Activated T-cell treated with anti-CD3 and anti-CD28 coated beads, Interleukin-2, amount 50 U/mL, for 72 hours (primary cell): ENCODE data around the gene KCNJ1. TPM values are rescaled to one million over a fixed set of nuclear protein-coding genes. Genes with fewer than 3 reads are reported as not detected.

Experiments
- ATAC-seq, 2 donors: fragments of 150-1000 bp; cut with Tn5 transposase; replicated peaks in 1 of 2; 2 replicates each; pipeline ENCODE4 v1.10.0; 2021; ENCODE audit warnings: moderate library complexity in 2 of 2, mild to moderate bottlenecking in 1 of 2
- DNase-seq, 2 donors: peaks; one replicate each; pipeline ENCODE4 v3.0.0; 2021 to 2022; ENCODE audit warnings: mixed read lengths in 1 of 2
- H3K27ac Mint-ChIP-seq: one replicate; pipeline ENCODE4 v1.8.0; 2022; ENCODE audit warnings: mild to moderate bottlenecking, moderate library complexity, mixed read lengths
- H3K27me3 Mint-ChIP-seq: one replicate; pipeline ENCODE4 v1.8.0; 2022; ENCODE audit warnings: low read depth, mixed read lengths
- H3K36me3 Mint-ChIP-seq, 2 donors: one replicate each; pipeline ENCODE4 v1.8.0; 2022; ENCODE audit warnings: mixed read lengths in 2 of 2, mild to moderate bottlenecking in 1 of 2; ENCODE audit not compliant: insufficient read depth in 2 of 2
- H3K4me1 Mint-ChIP-seq: one replicate; pipeline ENCODE4 v1.8.0; 2022; ENCODE audit warnings: low read depth, mixed read lengths
- H3K4me3 Mint-ChIP-seq, 2 donors: one replicate each; pipeline ENCODE4 v1.8.0; 2022; ENCODE audit warnings: mild to moderate bottlenecking in 2 of 2, mixed read lengths in 2 of 2, moderate library complexity in 2 of 2
- H3K9me3 Mint-ChIP-seq, 2 donors: one replicate each; pipeline ENCODE4 v1.8.0; 2022; ENCODE audit warnings: mixed read lengths in 2 of 2
- total RNA-seq, 2 donors: library from RNA; stranded (reverse); gene quantifications; one replicate each; pipeline ENCODE4 v1.2.3, GENCODE V29; 2022

Gene KCNJ1
- total RNA-seq, 2 donors from 2014 or later: not detected

GRCh38 chr11:128865490-128865889, 1.6 kb downstream of the KCNJ1 start:
- DNase-seq (no peak), ATAC-seq (no peak)
- Mint-ChIP-seq H3K27ac (no peak overlapping the region), H3K4me3 (no peak overlapping the region), H3K4me1 (no peaks in the 10 kb centered on the region), H3K9me3 (no peaks in the 10 kb centered on the region), H3K36me3 (no peaks in the 10 kb centered on the region), H3K27me3 (no peaks in the 10 kb centered on the region)

DNA sequence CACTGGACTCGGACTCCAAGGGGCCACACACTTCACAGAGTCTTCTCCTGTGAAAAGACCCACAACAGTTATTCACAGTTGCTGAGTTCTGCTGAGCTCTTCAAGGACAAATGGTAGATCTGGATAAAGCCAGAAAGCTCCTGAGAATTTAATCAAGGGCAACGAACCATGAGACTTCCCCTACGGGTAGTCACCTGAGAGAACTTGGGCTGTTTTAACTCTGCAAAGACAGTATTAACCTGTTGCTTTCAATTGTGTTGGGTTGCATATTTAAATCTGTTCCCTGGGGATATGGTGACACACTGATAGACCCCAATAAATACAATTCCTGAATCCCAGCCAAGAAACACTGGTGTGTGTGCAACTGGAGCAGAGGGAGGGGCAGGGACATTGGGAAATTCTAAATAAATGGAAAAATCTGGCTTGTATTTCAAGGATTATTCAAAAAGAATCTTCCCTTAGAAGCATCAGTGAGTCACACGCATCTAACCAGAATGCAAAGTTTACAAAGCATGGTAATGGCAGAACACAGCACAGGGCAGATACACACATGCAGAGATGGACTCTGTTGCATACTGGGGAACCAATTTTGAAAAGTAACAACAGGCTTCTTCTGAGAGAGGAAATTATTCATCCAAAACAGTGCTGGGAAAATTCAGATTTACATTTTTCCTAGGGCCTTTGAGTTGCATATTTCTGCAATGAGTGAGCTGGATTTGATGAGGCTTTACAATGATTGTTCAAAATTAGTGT, 4.0 kb downstream of the KCNJ1 start:
- peaks cover 9% of the 10 kb centered on the region for H3K4me1 Mint-ChIP-seq
- no peaks in the 10 kb centered on the region for H3K9me3 Mint-ChIP-seq
- no peaks in the 10 kb centered on the region for H3K36me3 Mint-ChIP-seq
- no peaks in the 10 kb centered on the region for H3K27me3 Mint-ChIP-seq
- DNase-seq (no peak), ATAC-seq (no peak)
- H3K27ac Mint-ChIP-seq: no peak overlapping the region
- no peak overlapping the region for H3K4me3 Mint-ChIP-seq

DNA sequence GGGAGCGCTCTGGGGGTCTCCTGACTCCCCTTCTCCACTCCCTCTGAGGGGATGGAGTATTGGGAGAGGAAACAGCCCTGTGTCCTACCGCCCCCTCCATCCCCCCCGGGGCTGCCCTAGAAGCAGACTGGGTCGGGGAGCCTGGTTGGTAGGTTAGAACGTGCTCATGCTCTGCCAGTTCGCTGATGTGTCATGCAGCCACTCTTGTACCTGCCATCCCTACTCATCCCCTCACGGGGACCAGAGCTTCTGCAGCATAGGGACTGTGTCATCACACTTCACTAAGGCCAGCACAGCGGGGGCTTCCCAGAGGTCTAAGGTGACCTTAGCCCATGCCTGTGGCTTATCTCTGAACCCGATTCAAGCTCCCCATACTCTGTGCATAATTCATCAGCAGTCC, 4.7 kb downstream of the KCNJ1 start:
- no peaks in the 10 kb centered on the region for H3K36me3 Mint-ChIP-seq
- no peak overlapping the region for H3K4me3 Mint-ChIP-seq
- H3K4me1 Mint-ChIP-seq: peaks cover 9% of the 10 kb centered on the region
- no peaks in the 10 kb centered on the region for H3K9me3 Mint-ChIP-seq
- H3K27ac Mint-ChIP-seq: no peak overlapping the region
- ATAC-seq (no peak), DNase-seq (no peak)
- H3K27me3 Mint-ChIP-seq: no peaks in the 10 kb centered on the region

GRCh38 chr11:128860571-128861361, 6.3 kb downstream of the KCNJ1 start:
- H3K27ac Mint-ChIP-seq: no peak overlapping the region
- H3K4me1 Mint-ChIP-seq: peaks cover 9% of the 10 kb centered on the region
- H3K27me3 Mint-ChIP-seq: no peaks in the 10 kb centered on the region
- no peaks in the 10 kb centered on the region for H3K36me3 Mint-ChIP-seq
- no peaks in the 10 kb centered on the region for H3K9me3 Mint-ChIP-seq
- H3K4me3 Mint-ChIP-seq: no peak overlapping the region
- DNase-seq (no peak), ATAC-seq (no peak)

DNA sequence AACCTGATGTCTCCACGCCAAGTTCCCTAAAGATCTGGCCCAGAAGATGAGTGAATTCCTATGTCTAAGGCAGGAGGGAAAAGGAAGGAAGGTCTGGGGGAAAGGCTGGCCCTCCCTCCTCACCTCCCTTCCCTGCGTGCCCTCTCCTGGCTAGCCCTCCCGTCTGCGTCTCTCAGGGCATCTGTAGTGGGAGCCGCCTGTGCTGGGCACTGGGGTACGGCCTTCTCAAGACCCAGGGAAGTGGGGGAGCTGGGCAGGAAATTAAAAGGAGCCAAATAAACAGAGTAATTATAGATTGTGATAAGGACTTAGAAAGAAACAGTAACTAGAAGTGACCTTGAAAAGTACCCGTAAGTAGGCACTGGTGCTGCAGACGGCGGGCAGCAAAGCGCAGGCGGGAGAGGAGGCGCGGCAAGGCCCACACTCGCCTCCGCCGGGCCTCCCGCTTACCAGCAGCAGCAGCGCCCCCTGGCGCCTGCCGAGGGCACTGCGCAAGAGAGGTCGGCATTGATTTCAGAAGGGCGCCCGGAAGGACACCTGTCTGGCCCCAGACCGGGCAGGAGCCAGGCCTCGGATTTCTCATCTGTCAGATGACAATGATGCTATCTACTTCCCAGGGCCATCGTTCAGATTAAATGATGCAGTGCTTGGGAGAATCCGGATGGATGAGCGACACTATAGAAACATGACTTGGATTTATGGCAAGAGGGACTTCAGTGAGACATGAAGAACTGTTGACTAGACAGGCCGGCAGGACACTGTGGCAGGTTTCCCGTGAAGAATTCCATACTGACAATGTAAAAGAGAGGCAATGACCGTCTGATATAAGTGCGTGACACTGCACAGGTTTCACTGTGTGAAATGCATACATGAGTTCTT, 7.3 kb downstream of the KCNJ1 start:
- H3K36me3 Mint-ChIP-seq: no peaks in the 10 kb centered on the region
- DNase-seq: peak; percentile 80 to 90
- H3K9me3 Mint-ChIP-seq: no peaks in the 10 kb centered on the region
- H3K4me3 Mint-ChIP-seq: no peak overlapping the region
- peaks cover 9% of the 10 kb centered on the region for H3K4me1 Mint-ChIP-seq
- peak; percentile 86 to 90 for ATAC-seq
- no peak overlapping the region for H3K27ac Mint-ChIP-seq
- no peaks in the 10 kb centered on the region for H3K27me3 Mint-ChIP-seq

GRCh38 chr11:128857341-128857740, 9.8 kb downstream of the KCNJ1 start:
- Mint-ChIP-seq H3K27me3 (no peaks in the 10 kb centered on the region), H3K36me3 (no peaks in the 10 kb centered on the region), H3K4me1 (peaks cover 9% of the 10 kb centered on the region), H3K9me3 (no peaks in the 10 kb centered on the region), H3K27ac (no peak overlapping the region), H3K4me3 (no peak overlapping the region)
- ATAC-seq (no peak), DNase-seq (no peak)

GRCh38 chr11:128856241-128856640, 10.9 kb downstream of the KCNJ1 start:
- Mint-ChIP-seq H3K4me1 (peaks cover 9% of the 10 kb centered on the region), H3K36me3 (no peaks in the 10 kb centered on the region), H3K9me3 (no peaks in the 10 kb centered on the region), H3K27me3 (no peaks in the 10 kb centered on the region), H3K4me3 (no peak overlapping the region), H3K27ac (no peak overlapping the region)
- DNase-seq (no peak), ATAC-seq (no peak)

- no peak for ATAC-seq
- Mint-ChIP-seq H3K4me3 (no peak overlapping the region), H3K9me3 (no peaks in the 10 kb centered on the region), H3K4me1 (peaks cover 4% of the 10 kb centered on the region), H3K36me3 (no peaks in the 10 kb centered on the region), H3K27me3 (no peaks in the 10 kb centered on the region), H3K27ac (no peak overlapping the region)
- DNase-seq: no peak
Observed at GRCh38 chr11:128854841-128855240, 12.3 kb downstream of the KCNJ1 start.

DNA sequence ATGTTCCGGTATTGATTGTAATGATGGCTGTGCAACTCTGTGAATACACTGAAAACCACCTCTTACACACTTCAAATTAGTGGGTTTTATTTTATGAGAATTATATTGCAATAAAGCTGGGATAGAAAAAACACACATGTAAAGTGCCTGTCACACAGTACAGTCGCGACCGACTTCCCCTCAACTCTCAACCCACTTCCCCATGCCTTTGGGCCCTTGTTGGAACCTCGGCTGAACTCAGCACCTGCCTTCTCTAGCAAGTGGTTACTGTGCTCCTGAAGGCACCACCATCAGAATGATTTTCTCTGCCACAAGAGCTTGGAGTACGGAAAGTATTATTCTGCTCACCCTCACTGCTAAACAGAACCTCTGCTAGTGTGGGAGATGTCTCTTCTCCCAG, 13.5 kb downstream of the KCNJ1 start:
- ATAC-seq (no peak), DNase-seq (no peak)
- Mint-ChIP-seq H3K4me3 (no peak overlapping the region), H3K27ac (no peak overlapping the region), H3K36me3 (no peaks in the 10 kb centered on the region), H3K27me3 (no peaks in the 10 kb centered on the region), H3K9me3 (no peaks in the 10 kb centered on the region), H3K4me1 (peaks cover 8% of the 10 kb centered on the region)

DNA sequence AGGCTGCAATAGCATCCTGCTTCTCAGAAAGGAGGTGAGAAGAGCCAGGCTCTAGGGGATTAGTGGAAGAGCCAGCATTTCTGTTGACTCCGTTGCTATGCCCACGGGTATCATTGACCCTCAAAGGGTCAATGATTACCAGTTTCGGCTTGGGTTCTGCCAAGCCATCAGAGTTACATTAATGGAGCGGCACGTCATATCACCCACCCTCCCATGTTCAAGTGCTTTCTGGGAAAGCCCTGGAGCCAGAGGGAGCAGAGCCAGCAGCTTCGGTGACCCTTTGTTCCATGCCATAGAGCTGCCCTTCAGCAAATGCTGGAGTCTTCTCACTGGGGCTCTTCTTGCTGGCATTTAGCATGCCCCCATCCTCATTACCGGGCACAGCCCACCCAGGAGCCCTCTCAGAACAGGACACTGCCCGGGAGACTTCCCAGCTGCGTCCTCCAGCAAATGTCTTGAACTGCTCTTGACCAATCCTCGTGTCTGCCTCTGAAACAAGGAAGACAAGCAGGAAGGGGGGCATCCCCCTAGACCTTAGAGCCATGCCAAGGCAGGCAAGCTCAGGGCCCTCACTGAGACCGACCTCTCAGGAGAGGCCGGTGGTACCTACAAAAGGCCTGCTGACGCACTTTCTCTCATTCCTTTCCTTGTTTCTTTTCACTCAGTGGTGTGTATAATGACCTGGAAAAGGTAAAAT, 14.6 kb downstream of the KCNJ1 start:
- Mint-ChIP-seq H3K9me3 (no peaks in the 10 kb centered on the region), H3K27ac (no peak overlapping the region), H3K4me3 (no peak overlapping the region), H3K4me1 (peaks cover 10% of the 10 kb centered on the region), H3K36me3 (no peaks in the 10 kb centered on the region), H3K27me3 (no peaks in the 10 kb centered on the region)
- no peak for DNase-seq
- no peak for ATAC-seq

- peak; percentile 78 to 81 for ATAC-seq
Observed at GRCh38 chr11:128848815-128849455, 18.2 kb downstream of the KCNJ1 start.

DNA sequence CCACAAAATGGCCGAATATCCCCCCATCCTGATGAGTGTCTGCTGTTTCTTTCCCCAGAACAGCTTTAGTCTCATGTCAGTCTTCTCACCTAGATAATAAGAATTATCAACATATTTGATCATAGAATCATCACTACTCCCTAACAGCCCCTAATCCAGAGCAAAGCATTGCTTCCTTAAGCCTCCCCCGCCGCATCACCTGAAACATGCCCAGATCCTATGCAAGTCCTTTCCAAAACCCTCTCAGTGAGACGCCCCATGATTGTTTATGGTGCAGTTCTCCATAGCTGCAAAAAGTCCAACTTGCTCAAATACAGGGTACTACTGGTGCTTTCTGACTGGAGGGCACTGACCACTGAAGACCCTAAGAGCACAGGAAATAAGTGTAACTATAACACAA, 20.1 kb downstream of the KCNJ1 start:
- H3K4me3 Mint-ChIP-seq: no peak overlapping the region
- peaks cover 0 to 2% of the 10 kb centered on the region in 2 donors for H3K9me3 Mint-ChIP-seq
- H3K4me1 Mint-ChIP-seq: peaks cover 18% of the 10 kb centered on the region
- no peaks in the 10 kb centered on the region for H3K27me3 Mint-ChIP-seq
- no peak for ATAC-seq
- DNase-seq: no peak
- H3K36me3 Mint-ChIP-seq: no peaks in the 10 kb centered on the region
- H3K27ac Mint-ChIP-seq: no peak overlapping the region

More at GRCh38 chr11:128848815-128849455, 18.2 kb downstream of the KCNJ1 start:
- H3K4me3 Mint-ChIP-seq: no peak overlapping the region
- H3K27ac Mint-ChIP-seq: no peak overlapping the region
- H3K9me3 Mint-ChIP-seq: peaks cover 0 to 1% of the 10 kb centered on the region in 2 donors
- no peaks in the 10 kb centered on the region for H3K36me3 Mint-ChIP-seq
- peak; percentile 70 to 82 for DNase-seq
- H3K4me1 Mint-ChIP-seq: peaks cover 18% of the 10 kb centered on the region
- H3K27me3 Mint-ChIP-seq: no peaks in the 10 kb centered on the region
